ENCODE results near the gene PTGER1.

DNA sequence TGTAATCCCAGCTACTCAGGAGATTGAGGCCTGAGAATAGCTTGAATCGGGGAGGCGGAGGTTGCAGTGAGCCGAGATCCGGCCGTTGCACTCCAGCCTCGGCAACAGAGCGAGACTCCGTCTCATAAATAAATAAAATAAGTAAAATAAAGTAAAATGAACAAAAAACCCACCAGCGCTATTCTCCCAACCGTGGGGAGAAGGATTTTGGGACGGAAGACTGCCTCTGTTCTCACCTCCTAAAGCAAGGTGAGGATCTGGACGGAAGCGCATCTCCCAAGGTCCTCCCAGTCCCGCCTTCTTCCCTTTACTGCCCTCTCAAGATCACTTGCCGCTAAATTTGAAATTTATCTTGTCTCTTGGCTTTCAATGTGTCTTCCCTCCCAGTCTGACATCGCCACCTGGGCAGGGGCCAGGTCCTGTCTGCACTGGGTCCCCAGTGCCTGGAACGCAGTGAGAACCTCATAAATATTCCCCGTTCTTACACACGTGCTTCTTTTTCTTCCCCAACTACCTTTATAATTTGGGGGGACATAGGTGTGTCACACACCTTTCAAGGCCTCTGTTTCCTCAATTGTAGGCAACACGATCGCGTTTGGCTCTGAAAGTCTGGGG is 44.2 kb upstream of the PTGER1 start:
- TF ChIP-seq, protein P1, sequence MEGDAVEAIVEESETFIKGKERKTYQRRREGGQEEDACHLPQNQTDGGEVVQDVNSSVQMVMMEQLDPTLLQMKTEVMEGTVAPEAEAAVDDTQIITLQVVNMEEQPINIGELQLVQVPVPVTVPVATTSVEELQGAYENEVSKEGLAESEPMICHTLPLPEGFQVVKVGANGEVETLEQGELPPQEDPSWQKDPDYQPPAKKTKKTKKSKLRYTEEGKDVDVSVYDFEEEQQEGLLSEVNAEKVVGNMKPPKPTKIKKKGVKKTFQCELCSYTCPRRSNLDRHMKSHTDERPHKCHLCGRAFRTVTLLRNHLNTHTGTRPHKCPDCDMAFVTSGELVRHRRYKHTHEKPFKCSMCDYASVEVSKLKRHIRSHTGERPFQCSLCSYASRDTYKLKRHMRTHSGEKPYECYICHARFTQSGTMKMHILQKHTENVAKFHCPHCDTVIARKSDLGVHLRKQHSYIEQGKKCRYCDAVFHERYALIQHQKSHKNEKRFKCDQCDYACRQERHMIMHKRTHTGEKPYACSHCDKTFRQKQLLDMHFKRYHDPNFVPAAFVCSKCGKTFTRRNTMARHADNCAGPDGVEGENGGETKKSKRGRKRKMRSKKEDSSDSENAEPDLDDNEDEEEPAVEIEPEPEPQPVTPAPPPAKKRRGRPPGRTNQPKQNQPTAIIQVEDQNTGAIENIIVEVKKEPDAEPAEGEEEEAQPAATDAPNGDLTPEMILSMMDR (IDR thresholded peaks at IDR 0.05; ENCODE audit: low read depth, low read length, poor library complexity, severe bottlenecking), result no peak
- no peak for TF ChIP-seq EZH2phosphoT487 (IDR thresholded peaks at IDR 0.05; ENCODE audit: borderline replicate concordance, low read length)
